IMR-90 (cell line): ENCODE results near the gene CXCR6. TPM values are rescaled to one million over a fixed set of nuclear protein-coding genes. Genes with fewer than 3 reads are reported as not detected.

Experiments
- ATAC-seq: fragments of 200-7000 bp; cut with Tn5 transposase; 2 replicates; pipeline ENCODE4 v1.9.1; 2020; ENCODE audit warnings: low read depth, mild to moderate bottlenecking, moderate library complexity
- BruUV-seq: library from RNA; stranded (reverse); fragments of 400-500 nt; replicated peaks from 2 replicates; lab custom pipeline; 2021; lab: Mats Ljungman, UMichigan
- CTCF ChIA-PET: fragments of 300-600 bp; formaldehyde crosslinking; extraction: SDS; loops from one replicate; lab custom pipeline; 2021; ENCODE audit warnings: antibody characterized with exemption; lab: Yijun Ruan, JAX
- POLR2A ChIA-PET: fragments of 300-600 bp; sonication (Branson Sonifier 250); formaldehyde crosslinking; loops from one replicate; lab custom pipeline; 2022; ENCODE audit warnings: antibody characterized with exemption; ENCODE audit not compliant: unreplicated experiment; lab: Charles Lee
- DNase-seq: peaks from one replicate; pipeline ENCODE4 v3.0.0; 2013
- H2AFZ ChIP-seq: replicated peaks from 2 replicates; pipeline ENCODE3; 2013; ENCODE audit warnings: low read length, mild to moderate bottlenecking; ENCODE audit not compliant: poor library complexity
- H2AK5ac ChIP-seq: 2 replicates; pipeline ENCODE4 v1.6.1; 2013; ENCODE audit warnings: low read depth, low read length, inconsistent platforms
- H2AK9ac ChIP-seq: replicated peaks from 2 replicates; pipeline ENCODE3; 2013; ENCODE audit warnings: mild to moderate bottlenecking, low read depth, low read length, moderate library complexity; ENCODE audit not compliant: poor library complexity
- H2BK120ac ChIP-seq: 2 replicates; pipeline ENCODE4 v1.6.1; 2013; ENCODE audit warnings: low read depth, low read length, inconsistent platforms
- H2BK15ac ChIP-seq: 3 replicates; pipeline ENCODE4 v1.6.1; 2013; ENCODE audit warnings: low read depth, low read length, inconsistent platforms
- H2BK20ac ChIP-seq: 2 replicates; pipeline ENCODE4 v1.6.1; 2013; ENCODE audit warnings: low read depth, mild to moderate bottlenecking, inconsistent platforms, low read length, moderate library complexity
- H2BK5ac ChIP-seq: 2 replicates; pipeline ENCODE4 v1.6.1; 2013; ENCODE audit warnings: mild to moderate bottlenecking, low read depth, low read length, inconsistent platforms; ENCODE audit not compliant: poor library complexity, severe bottlenecking
- H3K14ac ChIP-seq: replicated peaks from 2 replicates; pipeline ENCODE4 v1.6.1; 2013; ENCODE audit warnings: low read depth, low read length, inconsistent platforms
- H3K18ac ChIP-seq: 2 replicates; pipeline ENCODE4 v1.6.1; 2013; ENCODE audit warnings: low read depth, low read length, control low read depth
- H3K23ac ChIP-seq: 2 replicates; pipeline ENCODE4 v1.6.1; 2013; ENCODE audit warnings: low read depth, low read length, inconsistent platforms
- H3K27ac ChIP-seq: 2 replicates; pipeline ENCODE4 v1.5.1; 2013; ENCODE audit warnings: mild to moderate bottlenecking, control low read depth, low read length; ENCODE audit not compliant: insufficient read depth
- H3K27me3 ChIP-seq: 2 replicates; pipeline ENCODE4 v1.6.1; 2013; ENCODE audit warnings: low read length; ENCODE audit not compliant: control insufficient read depth, insufficient read depth
- H3K36me3 ChIP-seq: 2 replicates; pipeline ENCODE4 v1.6.1; 2013; ENCODE audit warnings: low read length, mixed read lengths; ENCODE audit not compliant: control insufficient read depth, insufficient read depth
- H3K4ac ChIP-seq: 2 replicates; pipeline ENCODE4 v1.6.1; 2013; ENCODE audit warnings: low read depth, low read length, inconsistent platforms
- H3K4me1 ChIP-seq: 2 replicates; pipeline ENCODE4 v1.6.1; 2013; ENCODE audit warnings: low read length, mixed read lengths; ENCODE audit not compliant: control insufficient read depth, insufficient read depth
- H3K4me2 ChIP-seq: 2 replicates; pipeline ENCODE4 v1.6.1; 2013; ENCODE audit warnings: low read depth, mild to moderate bottlenecking, control low read depth, low read length, moderate library complexity
- H3K4me3 ChIP-seq: 2 replicates; pipeline ENCODE4 v1.5.1; 2013; ENCODE audit warnings: low read depth, mild to moderate bottlenecking, control low read depth, low read length, moderate library complexity; ENCODE audit not compliant: insufficient read depth
- H3K56ac ChIP-seq: 2 replicates; pipeline ENCODE4 v1.6.1; 2013; ENCODE audit warnings: low read length, inconsistent platforms; ENCODE audit not compliant: insufficient read depth; ENCODE audit errors: extremely low read depth
- H3K79me1 ChIP-seq, 2 experiments: 2 replicates each; pipeline ENCODE4 v1.6.1; 2013; ENCODE audit warnings: low read length in 2 of 2, inconsistent platforms in 1 of 2, low read depth in 1 of 2
- H3K9ac ChIP-seq: 2 replicates; pipeline ENCODE4 v1.6.1; 2013; ENCODE audit warnings: low read depth, low read length, control low read depth
- H3K9me1 ChIP-seq: 2 replicates; pipeline ENCODE4 v1.6.1; 2013; ENCODE audit warnings: low read length, inconsistent platforms; ENCODE audit not compliant: insufficient read depth
- H3K9me3 ChIP-seq: 2 replicates; pipeline ENCODE4 v1.6.1; 2013; ENCODE audit warnings: low read length; ENCODE audit not compliant: control insufficient read depth, insufficient read depth
- H4K20me1 ChIP-seq: 2 replicates; pipeline ENCODE4 v1.6.1; 2013; ENCODE audit warnings: low read length, inconsistent platforms; ENCODE audit not compliant: insufficient read depth
- H4K5ac ChIP-seq: 2 replicates; pipeline ENCODE4 v1.6.1; 2013; ENCODE audit warnings: mild to moderate bottlenecking, low read depth, low read length, control low read depth
- H4K8ac ChIP-seq, 2 experiments: 2 replicates each; pipeline ENCODE4 v1.6.1; 2013; ENCODE audit warnings: low read depth in 2 of 2, low read length in 2 of 2, control low read depth in 1 of 2, inconsistent platforms in 1 of 2
- H4K91ac ChIP-seq: 2 replicates; pipeline ENCODE4 v1.6.1; 2013; ENCODE audit warnings: low read depth, low read length, inconsistent platforms; ENCODE audit not compliant: insufficient read depth
- BHLHE40 ChIP-seq: fragments of 150-350 bp; IDR thresholded peaks from 2 replicates; pipeline ENCODE4 v1.6.1; 2016; ENCODE audit warnings: mild to moderate bottlenecking, low read depth, low read length
- CEBPB ChIP-seq: IDR thresholded peaks from 2 replicates; pipeline ENCODE4 v1.6.1; 2012; ENCODE audit warnings: low read depth, low read length, improper control_type of control experiment
- CHD1 ChIP-seq: IDR thresholded peaks from 2 replicates; pipeline ENCODE4 v1.6.1; 2012; ENCODE audit warnings: low read depth, low read length, improper control_type of control experiment
- FOS ChIP-seq: fragments of 150-350 bp; IDR thresholded peaks from 2 replicates; pipeline ENCODE4 v1.6.1; 2016; ENCODE audit warnings: low read depth, low read length
- NFE2L2 ChIP-seq: fragments of 150-350 bp; IDR thresholded peaks from 2 replicates; pipeline ENCODE4 v1.6.1; 2016; ENCODE audit warnings: low read depth, mild to moderate bottlenecking, low read length
- POLR2A ChIP-seq: IDR thresholded peaks from 2 replicates; pipeline ENCODE4 v1.6.1; 2012; ENCODE audit warnings: mild to moderate bottlenecking, low read depth, low read length
- RFX5 ChIP-seq: IDR thresholded peaks from 2 replicates; pipeline ENCODE4 v1.8.0; 2012; ENCODE audit warnings: low read depth, mild to moderate bottlenecking, low read length, moderate library complexity
- SMC3 ChIP-seq: fragments of 150-350 bp; IDR thresholded peaks from 2 replicates; pipeline ENCODE4 v1.6.1; 2016; ENCODE audit warnings: low read depth, mild to moderate bottlenecking, antibody characterized with exemption, low read length, moderate library complexity
- WGBS, 2 experiments: methylation state at CpG; one replicate each; pipeline versions ENCODE4 v1.1.5 to v1.1.7; 2013; ENCODE audit warnings: missing lambda C conversion rate in 2 of 2; ENCODE audit not compliant: insufficient read length in 1 of 2; ENCODE audit errors: extremely low coverage in 2 of 2; 5-methylcytosine and 5-hydroxymethylcytosine counted together
- dilution Hi-C: fragments of 300-500 bp; cut with HindIII; formaldehyde crosslinking; loops from one replicate; pipeline ENCODE4 v1.14.3; 2018; ENCODE audit warnings: low sequenced_read_pairs; ENCODE audit not compliant: unreplicated experiment
- in situ Hi-C: fragments of 300-500 bp; cut with MboI; formaldehyde crosslinking; loops from 3 replicates; pipeline ENCODE4 v1.14.3; 2019; ENCODE audit warnings: low sequenced_read_pairs, inconsistent platforms, mixed read lengths
- intact Hi-C: fragments of 100-400 bp; cut with micrococcal nuclease; formaldehyde crosslinking; loops from 2 replicates; pipeline ENCODE4 v1.10.0; 2022
- polyA plus RNA-seq, 3 experiments: library from polyadenylated mRNA; depleted of rRNA; stranded (reverse); fragments of >200 nt; gene quantifications; 2 replicates each; pipeline ENCODE4 v1.2.3, GENCODE V29; 2012; ENCODE audit warnings: low replicate concordance in 1 of 3
- total RNA-seq: library from RNA; depleted of rRNA; stranded (reverse); fragments of >200 nt; gene quantifications from 2 replicates; pipeline ENCODE4 v1.2.3, GENCODE V29; 2012
- TF ChIP-seq, protein P1 (sequence below): conservative IDR thresholded peaks from 2 replicates; pipeline ENCODE4 v1.5.1; 2012; ENCODE audit warnings: mild to moderate bottlenecking, low read depth, low read length, improper control_type of control experiment
- TF ChIP-seq, protein P2 (sequence below): fragments of 150-350 bp; IDR thresholded peaks from 2 replicates; pipeline ENCODE4 v1.6.1; 2017; ENCODE audit warnings: mild to moderate bottlenecking, antibody characterized with exemption, low read length, low read depth
- TF ChIP-seq, protein P3 (sequence below): fragments of 150-350 bp; IDR thresholded peaks from 2 replicates; pipeline ENCODE4 v1.6.1; 2016; ENCODE audit warnings: low read depth, mild to moderate bottlenecking, low read length, moderate library complexity, borderline replicate concordance

The CXCR6 gene
- total and polyA plus RNA-seq, 2 of the 4 experiments (the other 2 are of a cell fraction): not detected

DNA sequence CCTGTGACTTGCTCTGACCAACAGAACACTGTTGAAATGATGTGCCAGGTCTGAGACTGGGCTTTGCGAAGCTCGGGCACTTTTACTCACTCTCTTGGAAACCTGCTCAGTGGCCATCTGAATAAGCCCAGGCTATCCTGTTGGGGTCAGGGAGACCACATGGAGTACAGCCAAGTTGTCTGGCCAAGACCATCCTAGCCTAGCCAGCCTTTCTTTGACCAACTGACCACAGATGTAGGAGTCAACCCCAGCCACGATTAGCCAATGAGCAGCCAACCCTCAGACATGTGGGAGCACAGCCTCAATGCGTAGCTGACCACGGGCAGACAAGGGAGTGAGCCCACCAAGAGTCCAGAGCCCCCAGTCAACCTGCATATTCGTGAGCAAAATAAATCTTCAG, 30.8 kb upstream of the CXCR6 start:
- H2BK5ac ChIP-seq: no peak overlapping the region
- WGBS, 2 experiments: 77% methylated on average over 6 of the region's 6 CpGs; no CpG with 5 or more reads in 1 of the 2 experiments

More for the DNA sequence above, 30.8 kb upstream of the CXCR6 start:
- in situ Hi-C loops (no loop called here), dilution Hi-C loops (no loop called here), intact Hi-C loops (no loop called here)
- H3K14ac ChIP-seq: no peak overlapping the region
- H3K79me1 ChIP-seq: no peaks in the 10 kb centered on the region
- no peak overlapping the region for H2AFZ ChIP-seq
- H3K4me1 ChIP-seq: peaks cover 15% of the 10 kb centered on the region
- H3K56ac ChIP-seq: no peak overlapping the region
- no peaks in the 10 kb centered on the region for H3K9me3 ChIP-seq
- no peaks in the 10 kb centered on the region for H3K36me3 ChIP-seq
- H4K8ac ChIP-seq: no peak overlapping the region
- H4K5ac ChIP-seq: no peak overlapping the region
- H4K91ac ChIP-seq: no peak overlapping the region
- no peak overlapping the region for H3K18ac ChIP-seq
- ATAC-seq (no peak), DNase-seq (no peak)
- no peaks in the 10 kb centered on the region for H3K27me3 ChIP-seq
- peaks cover 9% of the 10 kb centered on the region; the same call in 1 of the 2 replicates for H3K9me1 ChIP-seq
- H4K20me1 ChIP-seq: no peaks in the 10 kb centered on the region
- BruUV-seq: no TSS peak
- no peak overlapping the region for H2BK120ac ChIP-seq
- H2BK20ac ChIP-seq: no peak overlapping the region
- ChIA-PET CTCF (interaction anchor here (0.6 kb wide), 1 partner anchor 178 kb away, joined by 4 read pairs; no protein-coding TSS in a partner anchor), POLR2A (no interaction called here)
- no peak overlapping the region for H3K27ac ChIP-seq
- H2AK5ac ChIP-seq: no peak overlapping the region
- no peak overlapping the region for H3K4ac ChIP-seq
- H2AK9ac ChIP-seq: no peak overlapping the region
- H3K23ac ChIP-seq: no peak overlapping the region
- H3K4me3 ChIP-seq: no peak overlapping the region
- no peak overlapping the region for H3K4me2 ChIP-seq
- no peak overlapping the region for H2BK15ac ChIP-seq
- H3K9ac ChIP-seq: no peak overlapping the region
- TF ChIP-seq, protein P1, sequence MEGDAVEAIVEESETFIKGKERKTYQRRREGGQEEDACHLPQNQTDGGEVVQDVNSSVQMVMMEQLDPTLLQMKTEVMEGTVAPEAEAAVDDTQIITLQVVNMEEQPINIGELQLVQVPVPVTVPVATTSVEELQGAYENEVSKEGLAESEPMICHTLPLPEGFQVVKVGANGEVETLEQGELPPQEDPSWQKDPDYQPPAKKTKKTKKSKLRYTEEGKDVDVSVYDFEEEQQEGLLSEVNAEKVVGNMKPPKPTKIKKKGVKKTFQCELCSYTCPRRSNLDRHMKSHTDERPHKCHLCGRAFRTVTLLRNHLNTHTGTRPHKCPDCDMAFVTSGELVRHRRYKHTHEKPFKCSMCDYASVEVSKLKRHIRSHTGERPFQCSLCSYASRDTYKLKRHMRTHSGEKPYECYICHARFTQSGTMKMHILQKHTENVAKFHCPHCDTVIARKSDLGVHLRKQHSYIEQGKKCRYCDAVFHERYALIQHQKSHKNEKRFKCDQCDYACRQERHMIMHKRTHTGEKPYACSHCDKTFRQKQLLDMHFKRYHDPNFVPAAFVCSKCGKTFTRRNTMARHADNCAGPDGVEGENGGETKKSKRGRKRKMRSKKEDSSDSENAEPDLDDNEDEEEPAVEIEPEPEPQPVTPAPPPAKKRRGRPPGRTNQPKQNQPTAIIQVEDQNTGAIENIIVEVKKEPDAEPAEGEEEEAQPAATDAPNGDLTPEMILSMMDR: no peak
- no peak for TF ChIP-seq CHD1
- TF ChIP-seq, protein P2, sequence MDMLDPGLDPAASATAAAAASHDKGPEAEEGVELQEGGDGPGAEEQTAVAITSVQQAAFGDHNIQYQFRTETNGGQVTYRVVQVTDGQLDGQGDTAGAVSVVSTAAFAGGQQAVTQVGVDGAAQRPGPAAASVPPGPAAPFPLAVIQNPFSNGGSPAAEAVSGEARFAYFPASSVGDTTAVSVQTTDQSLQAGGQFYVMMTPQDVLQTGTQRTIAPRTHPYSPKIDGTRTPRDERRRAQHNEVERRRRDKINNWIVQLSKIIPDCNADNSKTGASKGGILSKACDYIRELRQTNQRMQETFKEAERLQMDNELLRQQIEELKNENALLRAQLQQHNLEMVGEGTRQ: no peak
- TF ChIP-seq RFX5: no peak
- TF ChIP-seq POLR2A: no peak
- TF ChIP-seq CEBPB: no peak
- no peak for TF ChIP-seq FOS
- TF ChIP-seq BHLHE40: no peak
- TF ChIP-seq SMC3: no peak
- TF ChIP-seq NFE2L2: no peak
- TF ChIP-seq, protein P3, sequence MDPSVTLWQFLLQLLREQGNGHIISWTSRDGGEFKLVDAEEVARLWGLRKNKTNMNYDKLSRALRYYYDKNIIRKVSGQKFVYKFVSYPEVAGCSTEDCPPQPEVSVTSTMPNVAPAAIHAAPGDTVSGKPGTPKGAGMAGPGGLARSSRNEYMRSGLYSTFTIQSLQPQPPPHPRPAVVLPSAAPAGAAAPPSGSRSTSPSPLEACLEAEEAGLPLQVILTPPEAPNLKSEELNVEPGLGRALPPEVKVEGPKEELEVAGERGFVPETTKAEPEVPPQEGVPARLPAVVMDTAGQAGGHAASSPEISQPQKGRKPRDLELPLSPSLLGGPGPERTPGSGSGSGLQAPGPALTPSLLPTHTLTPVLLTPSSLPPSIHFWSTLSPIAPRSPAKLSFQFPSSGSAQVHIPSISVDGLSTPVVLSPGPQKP: no peak
